ENCODE results near the gene LIN52. TPM values are rescaled to one million over a fixed set of nuclear protein-coding genes. Genes with fewer than 3 reads are reported as not detected.

The LIN52 gene
- total RNA-seq, 2 experiments from 2014 or later, result 10.3 to 13.2 TPM

DNA sequence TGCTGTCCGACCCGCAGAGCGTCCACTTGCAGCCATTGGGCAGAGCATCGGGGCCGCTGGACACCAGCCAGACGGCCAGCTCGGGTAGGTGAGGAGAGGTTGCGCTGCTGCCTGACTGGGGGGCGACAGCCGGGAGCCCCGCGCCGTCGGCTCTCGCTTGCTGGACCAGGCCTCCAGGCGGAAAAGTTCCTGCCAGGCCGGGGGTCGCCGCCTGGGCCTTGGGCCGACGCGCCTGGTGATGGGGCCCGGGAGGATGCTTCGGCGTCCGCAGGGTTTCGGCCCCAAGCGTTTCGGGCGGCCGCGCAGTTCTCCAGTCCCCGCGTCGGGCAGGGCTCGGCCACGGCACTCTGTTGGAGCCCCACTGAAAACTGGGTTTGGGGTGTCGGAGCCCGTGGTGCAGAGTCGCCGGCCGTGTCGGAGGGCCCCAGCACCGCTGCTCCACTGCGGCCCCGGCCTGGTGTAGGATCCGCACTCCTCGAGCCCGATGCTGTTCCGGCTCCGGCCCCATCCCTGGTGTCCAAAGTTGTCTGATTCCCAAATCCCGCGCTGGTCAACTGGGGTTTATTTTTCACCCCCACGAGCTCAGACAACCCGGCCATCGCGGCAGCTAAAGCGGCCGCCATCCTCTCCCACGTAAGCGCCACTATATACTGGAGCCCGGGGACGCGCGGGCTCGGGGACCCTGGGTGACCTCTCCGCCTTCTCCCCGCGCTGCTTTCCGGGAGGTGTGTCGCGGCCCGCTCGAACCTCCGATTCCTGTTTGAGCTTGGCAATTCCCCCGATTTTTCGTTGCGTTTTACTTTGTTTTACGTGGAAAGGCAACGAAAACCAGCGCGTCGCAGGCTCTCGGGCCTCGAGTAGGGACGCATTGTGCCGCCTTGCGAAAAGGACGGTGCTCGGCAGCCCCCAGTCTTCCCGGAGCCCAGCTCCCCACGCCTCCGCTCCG is 155.4 kb downstream of the LIN52 start:
- Mint-ChIP-seq H3K36me3 (ENCODE audit: low read depth) (no peaks in the 10 kb centered on the region), H3K4me1 (peaks cover 15% of the 10 kb centered on the region), H3K4me3 (peak overlapping the region; percentile 36), H3K9me3 (ENCODE audit: low read depth) (no peaks in the 10 kb centered on the region), H3K27me3 (peaks cover 62% of the 10 kb centered on the region), H3K27ac (no peak overlapping the region)
- intact Hi-C loops (cut with DNase I, micrococcal nuclease), result no loop called here
- POLR2A ChIA-PET, result no interaction called here
- peak; percentile 40 for ATAC-seq
- CTCF ChIA-PET, result interaction anchor here (1.1 to 1.3 kb wide), 2 partner anchors 12 to 33 kb away, joined by 3 to 4 read pairs; no protein-coding TSS in a partner anchor
- no peak for DNase-seq

GRCh38 chr14:74240794-74241651 is 156.3 kb downstream of the LIN52 start:
- peaks cover 15% of the 10 kb centered on the region for H3K4me1 Mint-ChIP-seq
- H3K4me3 Mint-ChIP-seq, result peak overlapping the region; percentile 49
- peaks cover 71% of the 10 kb centered on the region for H3K27me3 Mint-ChIP-seq
- ATAC-seq (no peak), DNase-seq (no peak)
- H3K9me3 Mint-ChIP-seq (ENCODE audit: low read depth), result no peaks in the 10 kb centered on the region
- POLR2A ChIA-PET, result no interaction called here
- CTCF ChIA-PET, result interaction anchor here (1.0 to 1.3 kb wide), 4 partner anchors 11 to 47 kb away, joined by 3 to 4 read pairs (median 3); no protein-coding TSS in a partner anchor
- intact Hi-C loops (cut with DNase I, micrococcal nuclease), result no loop called here
- H3K36me3 Mint-ChIP-seq (ENCODE audit: low read depth), result no peaks in the 10 kb centered on the region
- H3K27ac Mint-ChIP-seq, result no peak overlapping the region

GRCh38 chr14:74241652-74242017 is 156.9 kb downstream of the LIN52 start:
- ChIA-PET CTCF (interaction anchor here (0.5 to 1.3 kb wide), 5 partner anchors 10 to 48 kb away, joined by 3 to 4 read pairs (median 3); no protein-coding TSS in a partner anchor), POLR2A (interaction anchor here (0.6 kb wide), 1 partner anchor 688 kb away, joined by 4 read pairs; no protein-coding TSS in a partner anchor)
- peaks cover 15% of the 10 kb centered on the region for H3K4me1 Mint-ChIP-seq
- H3K9me3 Mint-ChIP-seq (ENCODE audit: low read depth), result no peaks in the 10 kb centered on the region
- no peaks in the 10 kb centered on the region for H3K36me3 Mint-ChIP-seq (ENCODE audit: low read depth)
- ATAC-seq (no peak), DNase-seq (no peak)
- H3K27me3 Mint-ChIP-seq, result peaks cover 77% of the 10 kb centered on the region
- no peak overlapping the region for H3K27ac Mint-ChIP-seq
- H3K4me3 Mint-ChIP-seq, result peak overlapping the region; percentile 49
- intact Hi-C loops (cut with DNase I, micrococcal nuclease), result no loop called here

GRCh38 chr14:74242021-74242779 is 157.4 kb downstream of the LIN52 start:
- DNase-seq (no peak), ATAC-seq (no peak)
- Mint-ChIP-seq H3K36me3 (ENCODE audit: low read depth) (no peaks in the 10 kb centered on the region), H3K27ac (no peak overlapping the region), H3K27me3 (peaks cover 80% of the 10 kb centered on the region), H3K4me3 (no peak overlapping the region), H3K4me1 (peaks cover 15% of the 10 kb centered on the region), H3K9me3 (ENCODE audit: low read depth) (no peaks in the 10 kb centered on the region)
- intact Hi-C loops (cut with DNase I, micrococcal nuclease), result no loop called here
- ChIA-PET CTCF (interaction anchor here (0.5 to 1.6 kb wide), 7 partner anchors 9 to 663 kb away, joined by 3 to 7 read pairs (median 3); no protein-coding TSS in a partner anchor), POLR2A (interaction anchor here (0.6 kb wide), 1 partner anchor 688 kb away, joined by 4 read pairs; no protein-coding TSS in a partner anchor)

DNA sequence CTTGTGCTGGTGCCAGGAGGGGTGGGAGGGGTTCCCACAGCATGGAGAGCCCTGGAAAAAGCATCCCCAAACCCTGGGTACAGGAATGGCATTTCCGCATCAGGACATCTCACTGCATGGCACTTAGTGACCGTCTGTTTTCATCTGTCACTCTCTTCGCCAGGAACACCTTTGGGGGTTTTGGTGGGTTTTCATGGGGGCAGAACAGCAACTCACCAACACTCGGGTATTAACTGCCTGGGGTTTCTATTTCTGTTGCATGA is 158.0 kb downstream of the LIN52 start:
- intact Hi-C loops (cut with DNase I, micrococcal nuclease), result no loop called here
- Mint-ChIP-seq H3K9me3 (ENCODE audit: low read depth) (no peaks in the 10 kb centered on the region), H3K27me3 (peaks cover 78% of the 10 kb centered on the region), H3K4me3 (no peak overlapping the region), H3K36me3 (ENCODE audit: low read depth) (no peaks in the 10 kb centered on the region), H3K4me1 (peaks cover 15% of the 10 kb centered on the region), H3K27ac (no peak overlapping the region)
- ChIA-PET CTCF (interaction anchor here (0.6 to 1.6 kb wide), 3 partner anchors 9 to 663 kb away, joined by 3 to 7 read pairs (median 3); no protein-coding TSS in a partner anchor), POLR2A (no interaction called here)
- DNase-seq, result no peak
- no peak for ATAC-seq

DNA sequence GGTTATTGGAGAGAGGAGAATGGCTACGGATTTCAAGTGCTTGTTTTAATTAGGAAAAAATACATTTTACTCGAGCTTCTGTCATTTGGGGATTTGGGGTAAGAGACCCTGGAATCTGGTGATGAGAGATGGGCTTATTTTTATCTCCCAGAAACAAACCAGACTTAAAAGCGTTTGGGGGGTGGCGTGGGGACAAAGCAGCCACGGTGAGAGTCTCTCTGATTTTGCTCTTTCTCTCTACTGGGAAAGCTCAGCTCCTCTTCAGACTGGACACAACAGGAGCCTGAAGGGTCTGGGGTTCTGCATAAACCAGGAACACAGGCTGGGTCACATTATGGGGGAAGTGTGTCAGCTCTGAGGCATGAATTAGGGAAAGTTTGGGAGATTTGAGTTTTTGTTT is 158.3 kb downstream of the LIN52 start:
- ATAC-seq (no peak), DNase-seq (no peak)
- Mint-ChIP-seq H3K27ac (no peak overlapping the region), H3K4me1 (peaks cover 15% of the 10 kb centered on the region), H3K9me3 (ENCODE audit: low read depth) (no peaks in the 10 kb centered on the region), H3K36me3 (ENCODE audit: low read depth) (no peaks in the 10 kb centered on the region), H3K4me3 (no peak overlapping the region), H3K27me3 (peaks cover 75% of the 10 kb centered on the region)
- CTCF ChIA-PET, result interaction anchor here (0.6 to 1.6 kb wide), 4 partner anchors 8 to 663 kb away, joined by 3 to 7 read pairs (median 3); no protein-coding TSS in a partner anchor
- intact Hi-C loops (cut with DNase I, micrococcal nuclease), result no loop called here
- POLR2A ChIA-PET, result no interaction called here

GRCh38 chr14:74244115-74244514 is 159.4 kb downstream of the LIN52 start:
- ChIA-PET CTCF (interaction anchor here (0.8 kb wide), 1 partner anchor 26 kb away, joined by 3 read pairs; no protein-coding TSS in a partner anchor), POLR2A (no interaction called here)

DNA sequence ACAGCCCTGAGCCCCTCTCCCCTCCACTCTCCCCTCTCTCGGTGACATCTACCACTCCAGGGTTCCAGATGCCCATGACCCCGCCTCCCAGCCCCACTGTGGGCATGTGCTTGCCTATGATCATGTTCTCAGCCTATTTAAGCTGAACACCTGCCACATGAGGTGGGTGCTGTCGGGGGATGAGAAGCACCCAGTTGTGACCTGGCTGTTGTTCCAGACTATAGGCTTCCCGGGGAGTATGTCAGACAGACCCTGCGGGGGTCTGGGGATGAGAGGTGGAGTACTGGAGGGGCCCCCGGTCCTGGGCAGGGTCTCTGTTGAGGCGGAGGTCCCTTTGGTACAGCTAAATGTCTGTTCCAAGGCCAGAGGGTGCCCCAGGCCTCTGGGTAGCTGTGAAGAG is 160.5 kb downstream of the LIN52 start:
- DNase-seq, result no peak
- H3K4me1 Mint-ChIP-seq, result peaks cover 14% of the 10 kb centered on the region
- peaks cover 69% of the 10 kb centered on the region for H3K27me3 Mint-ChIP-seq
- intact Hi-C loops (cut with DNase I, micrococcal nuclease), result no loop called here
- no peaks in the 10 kb centered on the region for H3K9me3 Mint-ChIP-seq (ENCODE audit: low read depth)
- no peaks in the 10 kb centered on the region for H3K36me3 Mint-ChIP-seq (ENCODE audit: low read depth)
- H3K27ac Mint-ChIP-seq, result no peak overlapping the region
- ChIA-PET CTCF (interaction anchor here (0.6 to 2.0 kb wide), 3 partner anchors 11 to 53 kb away, joined by 3 to 9 read pairs (median 3); no protein-coding TSS in a partner anchor), POLR2A (no interaction called here)
- no peak overlapping the region for H3K4me3 Mint-ChIP-seq
- no peak for ATAC-seq

More at GRCh38 chr14:74244115-74244514, 159.4 kb downstream of the LIN52 start:
- Mint-ChIP-seq H3K4me3 (no peak overlapping the region), H3K27ac (no peak overlapping the region), H3K36me3 (ENCODE audit: low read depth) (no peaks in the 10 kb centered on the region), H3K9me3 (ENCODE audit: low read depth) (no peaks in the 10 kb centered on the region), H3K4me1 (peaks cover 15% of the 10 kb centered on the region), H3K27me3 (peaks cover 69% of the 10 kb centered on the region)
- ATAC-seq (no peak), DNase-seq (no peak)
- intact Hi-C loops (cut with DNase I, micrococcal nuclease), result no loop called here

DNA sequence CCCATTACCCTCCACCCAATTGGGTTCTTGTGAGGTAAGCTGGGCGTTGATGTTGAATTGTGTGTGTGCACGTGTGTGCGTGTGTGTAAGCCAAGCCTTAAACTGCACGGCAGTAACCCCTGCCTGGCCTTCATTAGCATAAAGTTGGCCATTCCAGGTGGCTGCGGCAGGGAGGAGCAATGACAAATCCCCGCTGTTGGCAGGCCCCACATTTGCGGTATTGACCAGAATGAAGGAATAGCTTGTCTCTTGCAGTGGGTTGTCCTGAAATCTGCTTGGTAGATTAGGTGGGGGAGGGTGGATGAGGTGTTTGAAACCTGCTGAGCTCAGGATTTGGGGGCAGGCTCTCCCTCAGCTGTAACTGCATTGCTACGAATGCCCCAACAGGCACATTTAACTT is 161.8 kb downstream of the LIN52 start:
- no peaks in the 10 kb centered on the region for H3K36me3 Mint-ChIP-seq (ENCODE audit: low read depth)
- peaks cover 62% of the 10 kb centered on the region for H3K27me3 Mint-ChIP-seq
- ATAC-seq (no peak), DNase-seq (no peak)
- H3K27ac Mint-ChIP-seq, result no peak overlapping the region
- H3K4me1 Mint-ChIP-seq, result peaks cover 10% of the 10 kb centered on the region
- H3K9me3 Mint-ChIP-seq (ENCODE audit: low read depth), result no peaks in the 10 kb centered on the region
- POLR2A ChIA-PET, result interaction anchor here (0.6 kb wide), 1 partner anchor 161 kb away, joined by 3 read pairs; no protein-coding TSS in a partner anchor
- intact Hi-C loops (cut with DNase I, micrococcal nuclease), result no loop called here
- H3K4me3 Mint-ChIP-seq, result no peak overlapping the region
- CTCF ChIA-PET, result interaction anchor here (0.6 to 2.0 kb wide), 5 partner anchors 10 to 94 kb away, joined by 3 to 9 read pairs (median 4); no protein-coding TSS in a partner anchor

GRCh38 chr14:74248017-74248416 is 163.3 kb downstream of the LIN52 start:
- DNase-seq (no peak), ATAC-seq (no peak)
- H3K4me1 Mint-ChIP-seq, result peaks cover 7% of the 10 kb centered on the region
- no peaks in the 10 kb centered on the region for H3K9me3 Mint-ChIP-seq (ENCODE audit: low read depth)
- H3K36me3 Mint-ChIP-seq (ENCODE audit: low read depth), result no peaks in the 10 kb centered on the region
- peaks cover 51% of the 10 kb centered on the region for H3K27me3 Mint-ChIP-seq
- H3K27ac Mint-ChIP-seq, result no peak overlapping the region
- intact Hi-C loops (cut with DNase I, micrococcal nuclease), result no loop called here
- ChIA-PET CTCF (interaction anchor here (1.1 kb wide), 1 partner anchor 186 kb away, joined by 4 read pairs; no protein-coding TSS in a partner anchor), POLR2A (no interaction called here)
- H3K4me3 Mint-ChIP-seq, result no peak overlapping the region

All from activated CD4-positive, alpha-beta T cell treated with anti-CD3 and anti-CD28 coated beads for 36 hours (primary cell).